Endothelial cell (in vitro differentiated cells): ENCODE data around the gene CTSE. TPM values are rescaled to one million over a fixed set of nuclear protein-coding genes. Genes with fewer than 3 reads are reported as not detected.

Experiments
- DNase-seq: peaks from one replicate; pipeline ENCODE4 v3.0.0; 2021; ENCODE audit warnings: low spot score
- H3K27ac Mint-ChIP-seq: one replicate; pipeline ENCODE4 v1.8.0; 2021; ENCODE audit warnings: mixed read lengths, inconsistent platforms; ENCODE audit not compliant: unreplicated experiment
- H3K27me3 Mint-ChIP-seq: one replicate; pipeline ENCODE4 v1.8.0; 2021; ENCODE audit warnings: mild to moderate bottlenecking, moderate library complexity, mixed read lengths, inconsistent platforms; ENCODE audit not compliant: unreplicated experiment
- H3K36me3 Mint-ChIP-seq: one replicate; pipeline ENCODE4 v1.8.0; 2021; ENCODE audit warnings: mild to moderate bottlenecking, low read depth, mixed read lengths, inconsistent platforms; ENCODE audit not compliant: unreplicated experiment
- H3K4me1 Mint-ChIP-seq: one replicate; pipeline ENCODE4 v1.8.0; 2021; ENCODE audit warnings: mild to moderate bottlenecking, mixed read lengths, inconsistent platforms; ENCODE audit not compliant: unreplicated experiment
- H3K4me3 Mint-ChIP-seq: one replicate; pipeline ENCODE4 v1.8.0; 2021; ENCODE audit warnings: mild to moderate bottlenecking, mixed read lengths, inconsistent platforms; ENCODE audit not compliant: unreplicated experiment
- H3K9me3 Mint-ChIP-seq: one replicate; pipeline ENCODE4 v1.8.0; 2021; ENCODE audit warnings: mixed read lengths, inconsistent platforms; ENCODE audit not compliant: unreplicated experiment
- total RNA-seq: library from RNA; stranded (reverse); fragmentation: NEBNext Ultra II Directional; extraction: Animal tissue kit (Norgen Biotek cat#: 25700); gene quantifications from one replicate; pipeline ENCODE4 v1.2.1, GENCODE V29; 2021; ENCODE audit not compliant: unreplicated experiment
- TF ChIP-seq, protein P1 (sequence below): fragments of 200-600 bp; sonication (generic); IDR thresholded peaks from one replicate; pipeline ENCODE4 v1.5.0; 2021; ENCODE audit warnings: antibody characterized with exemption; ENCODE audit not compliant: unreplicated experiment

Gene CTSE
- total RNA-seq, 1 donor from 2014 or later: not detected

DNA sequence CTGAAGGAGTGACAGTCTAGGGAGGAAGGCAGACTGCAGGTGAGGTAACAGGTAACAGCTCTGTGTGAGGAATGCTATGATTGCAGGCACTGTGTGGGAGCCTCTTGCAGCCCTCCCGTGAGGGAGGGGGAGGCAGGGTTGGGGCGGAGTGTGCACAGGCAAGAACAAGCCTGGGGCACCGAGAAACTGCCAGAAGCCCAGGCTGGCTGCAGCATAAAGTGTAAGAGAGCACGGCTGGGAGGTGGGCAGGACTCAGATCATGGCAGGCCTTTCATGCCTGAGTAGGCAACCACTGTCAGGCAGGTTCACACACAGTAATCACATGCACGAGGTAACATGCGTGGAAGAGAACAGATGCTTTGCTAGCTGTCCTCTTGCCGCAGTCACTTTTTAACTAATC lies 17.9 kb upstream of the CTSE start:
- no peaks in the 10 kb centered on the region for H3K4me1 Mint-ChIP-seq
- no peak overlapping the region for H3K27ac Mint-ChIP-seq
- no peaks in the 10 kb centered on the region for H3K36me3 Mint-ChIP-seq
- H3K4me3 Mint-ChIP-seq: no peak overlapping the region
- H3K9me3 Mint-ChIP-seq: no peaks in the 10 kb centered on the region
- DNase-seq: no peak
- no peaks in the 10 kb centered on the region for H3K27me3 Mint-ChIP-seq
- TF ChIP-seq, protein P1, sequence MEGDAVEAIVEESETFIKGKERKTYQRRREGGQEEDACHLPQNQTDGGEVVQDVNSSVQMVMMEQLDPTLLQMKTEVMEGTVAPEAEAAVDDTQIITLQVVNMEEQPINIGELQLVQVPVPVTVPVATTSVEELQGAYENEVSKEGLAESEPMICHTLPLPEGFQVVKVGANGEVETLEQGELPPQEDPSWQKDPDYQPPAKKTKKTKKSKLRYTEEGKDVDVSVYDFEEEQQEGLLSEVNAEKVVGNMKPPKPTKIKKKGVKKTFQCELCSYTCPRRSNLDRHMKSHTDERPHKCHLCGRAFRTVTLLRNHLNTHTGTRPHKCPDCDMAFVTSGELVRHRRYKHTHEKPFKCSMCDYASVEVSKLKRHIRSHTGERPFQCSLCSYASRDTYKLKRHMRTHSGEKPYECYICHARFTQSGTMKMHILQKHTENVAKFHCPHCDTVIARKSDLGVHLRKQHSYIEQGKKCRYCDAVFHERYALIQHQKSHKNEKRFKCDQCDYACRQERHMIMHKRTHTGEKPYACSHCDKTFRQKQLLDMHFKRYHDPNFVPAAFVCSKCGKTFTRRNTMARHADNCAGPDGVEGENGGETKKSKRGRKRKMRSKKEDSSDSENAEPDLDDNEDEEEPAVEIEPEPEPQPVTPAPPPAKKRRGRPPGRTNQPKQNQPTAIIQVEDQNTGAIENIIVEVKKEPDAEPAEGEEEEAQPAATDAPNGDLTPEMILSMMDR: no peak

DNA sequence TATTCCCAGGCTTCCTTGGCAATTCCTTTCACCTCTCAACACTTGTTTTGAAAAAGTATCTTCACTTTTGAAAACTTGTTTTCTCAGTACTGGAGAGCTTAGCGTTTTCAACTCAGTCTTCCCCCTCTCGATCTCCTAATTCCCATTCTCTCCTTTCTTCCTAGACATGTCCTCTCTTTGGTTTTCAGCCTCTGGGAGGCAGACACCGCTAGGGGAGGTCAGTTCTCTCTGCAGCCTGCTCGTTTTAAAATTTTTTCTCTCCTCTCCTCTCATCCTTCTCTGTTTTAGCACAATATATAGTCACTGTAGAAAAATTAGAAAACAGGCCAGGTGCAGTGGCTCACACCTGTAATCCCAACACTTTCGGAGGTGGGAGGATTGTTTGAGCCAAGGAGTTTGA lies 16.6 kb upstream of the CTSE start:
- DNase-seq: no peak
- H3K27me3 Mint-ChIP-seq: no peaks in the 10 kb centered on the region
- H3K4me1 Mint-ChIP-seq: no peaks in the 10 kb centered on the region
- H3K27ac Mint-ChIP-seq: no peak overlapping the region
- H3K4me3 Mint-ChIP-seq: no peak overlapping the region
- TF ChIP-seq, protein P1: no peak
- H3K36me3 Mint-ChIP-seq: no peaks in the 10 kb centered on the region
- H3K9me3 Mint-ChIP-seq: no peaks in the 10 kb centered on the region

DNA sequence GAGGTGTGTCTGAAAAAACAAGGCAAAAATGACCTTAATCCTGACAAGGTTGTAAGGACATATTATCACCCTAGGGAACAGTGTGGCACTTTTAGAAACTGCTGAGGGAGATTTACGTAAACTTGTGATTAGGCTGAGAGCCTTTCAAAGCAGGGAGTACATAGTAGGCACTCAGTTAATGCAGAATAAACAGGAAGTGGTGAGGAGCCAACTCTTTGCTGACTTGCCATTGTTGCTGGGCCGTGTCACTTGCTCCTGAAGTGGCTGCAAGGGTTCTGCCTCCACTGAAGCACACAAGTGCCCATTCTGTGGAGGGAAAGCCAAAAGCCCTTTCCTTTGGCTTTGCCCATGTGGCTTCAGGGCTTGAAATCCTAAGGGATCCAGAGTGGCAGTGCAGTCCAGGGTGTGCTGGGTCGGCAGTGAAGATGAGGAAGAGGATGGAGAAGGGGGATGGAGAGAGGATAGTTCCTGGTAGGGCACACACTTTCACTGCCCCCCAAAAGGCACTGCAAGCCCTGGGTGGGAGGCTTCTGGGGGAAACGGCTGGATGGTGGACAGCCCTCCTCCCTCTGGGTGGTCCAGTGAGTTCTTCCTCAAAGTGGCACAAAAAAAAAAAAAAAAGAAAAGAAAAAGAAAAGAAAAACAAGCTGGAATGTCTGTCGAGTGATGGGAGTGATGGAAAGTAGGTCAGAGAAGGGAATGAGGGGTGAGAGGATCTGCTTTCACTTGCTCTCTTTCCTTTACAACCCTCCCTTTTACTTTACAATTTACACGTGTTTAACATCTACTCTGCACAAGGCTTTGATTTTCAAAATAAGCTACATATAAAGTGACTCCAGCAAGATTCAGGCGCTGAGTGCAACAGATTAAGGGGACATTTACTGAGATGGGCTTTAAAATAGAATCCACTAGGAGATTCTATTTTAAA lies 15.6 kb upstream of the CTSE start:
- TF ChIP-seq, protein P1: no peak
- Mint-ChIP-seq H3K9me3 (no peaks in the 10 kb centered on the region), H3K27me3 (no peaks in the 10 kb centered on the region), H3K4me3 (no peak overlapping the region), H3K27ac (no peak overlapping the region), H3K4me1 (no peaks in the 10 kb centered on the region), H3K36me3 (no peaks in the 10 kb centered on the region)
- DNase-seq: no peak

DNA sequence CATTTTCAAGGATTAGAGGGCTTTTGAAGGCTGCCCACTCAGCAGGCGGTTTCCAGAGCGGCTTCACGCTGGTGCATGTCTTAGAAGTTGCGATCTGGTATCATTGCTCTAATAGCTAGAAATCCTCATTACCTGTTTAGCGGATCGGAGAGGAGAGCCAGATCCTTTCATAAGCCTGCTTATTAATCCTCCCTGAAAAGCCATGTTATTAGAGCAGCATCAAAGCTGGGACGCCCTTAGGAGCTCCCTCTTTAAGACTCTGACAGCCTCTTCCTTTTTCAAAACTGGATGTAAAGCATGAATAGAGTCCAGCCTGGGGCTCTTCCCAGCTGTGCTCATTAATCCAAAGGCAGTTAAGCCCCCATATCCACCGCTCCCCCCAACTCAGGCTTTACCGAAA lies 13.9 kb upstream of the CTSE start:
- DNase-seq: no peak
- Mint-ChIP-seq H3K4me1 (no peaks in the 10 kb centered on the region), H3K27me3 (no peaks in the 10 kb centered on the region), H3K4me3 (no peak overlapping the region), H3K27ac (no peak overlapping the region), H3K9me3 (no peaks in the 10 kb centered on the region), H3K36me3 (no peaks in the 10 kb centered on the region)
- TF ChIP-seq, protein P1: no peak
